A673 (cell line): ENCODE results near the gene MCTS1. TPM values are rescaled to one million over a fixed set of nuclear protein-coding genes. Genes with fewer than 3 reads are reported as not detected.
A peak's percentile ranks its signal among the peaks of the same experiment; 100 is the strongest.

Source experiments
- BruUV-seq: library from RNA; stranded (reverse); fragments of 400-500 nt; replicated peaks from 2 replicates; lab custom pipeline; 2021; lab: Mats Ljungman, UMichigan
- CTCF ChIA-PET: fragments of 300-600 bp; sonication (Branson Sonifier 250); formaldehyde crosslinking; loops from one replicate; lab custom pipeline; 2022; ENCODE audit warnings: antibody characterized with exemption; lab: Charles Lee
- POLR2A ChIA-PET: fragments of 300-600 bp; sonication (Branson Sonifier 250); formaldehyde crosslinking; loops from one replicate; lab custom pipeline; 2022; ENCODE audit warnings: antibody characterized with exemption; ENCODE audit not compliant: low non-redundant PET; lab: Charles Lee
- DNase-seq: peaks from one replicate; pipeline ENCODE4 v3.0.0-alpha.2; 2015; ENCODE audit warnings: low spot score
- H3K27ac ChIP-seq: fragments of 200-600 bp; sonication (generic); 2 replicates; pipeline ENCODE4 v1.5.1; 2016; ENCODE audit warnings: mixed run types, low read depth, mild to moderate bottlenecking, mixed read lengths, antibody characterized with exemption, low read length; ENCODE audit not compliant: poor library complexity, severe bottlenecking
- H3K27me3 ChIP-seq: fragments of 200-600 bp; sonication (generic); replicated peaks from 2 replicates; pipeline ENCODE4 v1.6.1; 2017; ENCODE audit warnings: mixed run types, low read depth, mild to moderate bottlenecking, mixed read lengths, antibody characterized with exemption, low read length; ENCODE audit not compliant: insufficient read depth, poor library complexity
- H3K36me3 ChIP-seq: fragments of 200-600 bp; sonication (generic); 2 replicates; pipeline ENCODE4 v1.6.1; 2016; ENCODE audit warnings: mixed run types, mild to moderate bottlenecking, mixed read lengths, antibody characterized with exemption, low read length; ENCODE audit not compliant: insufficient read depth, poor library complexity, severe bottlenecking
- H3K4me1 ChIP-seq: fragments of 200-600 bp; sonication (generic); 2 replicates; pipeline ENCODE4 v1.6.1; 2017; ENCODE audit warnings: mixed run types, mild to moderate bottlenecking, mixed read lengths, antibody characterized with exemption, low read length; ENCODE audit not compliant: insufficient read depth, poor library complexity, severe bottlenecking
- H3K4me3 ChIP-seq: fragments of 200-600 bp; sonication (generic); 2 replicates; pipeline ENCODE4 v1.5.1; 2016; ENCODE audit warnings: low read depth, mixed run types, mild to moderate bottlenecking, mixed read lengths, low read length; ENCODE audit not compliant: poor library complexity, severe bottlenecking
- H3K9me3 ChIP-seq: fragments of 200-600 bp; sonication (generic); 2 replicates; pipeline ENCODE4 v1.6.1; 2016; ENCODE audit warnings: mixed run types, low read depth, mild to moderate bottlenecking, mixed read lengths, antibody characterized with exemption, low read length; ENCODE audit not compliant: poor library complexity, severe bottlenecking
- EZH2 ChIP-seq: fragments of 200-600 bp; sonication (generic); IDR thresholded peaks from 2 replicates; pipeline ENCODE4 v1.6.1; 2017; ENCODE audit warnings: borderline replicate concordance, low read depth, mild to moderate bottlenecking, mixed read lengths, antibody characterized with exemption, low read length; ENCODE audit not compliant: poor library complexity, severe bottlenecking
- intact Hi-C: fragments of 100-400 bp; cut with micrococcal nuclease; formaldehyde crosslinking; loops from one replicate; pipeline ENCODE4 v1.10.0; 2022; ENCODE audit not compliant: unreplicated experiment
- total RNA-seq: library from RNA; stranded (reverse); gene quantifications from 2 replicates; pipeline ENCODE4 v1.2.3, GENCODE V29; 2021
- TF ChIP-seq, protein P1 (sequence below): fragments of 300-800, 200-600 bp; sonication (generic); conservative IDR thresholded peaks from 2 replicates; pipeline ENCODE4 v1.5.1; 2017; ENCODE audit warnings: low read depth, mild to moderate bottlenecking, antibody characterized with exemption, low read length, moderate library complexity, mixed read lengths

MCTS1 gene
- total RNA-seq, 1 experiment from 2014 or later: 62.3 TPM

DNA sequence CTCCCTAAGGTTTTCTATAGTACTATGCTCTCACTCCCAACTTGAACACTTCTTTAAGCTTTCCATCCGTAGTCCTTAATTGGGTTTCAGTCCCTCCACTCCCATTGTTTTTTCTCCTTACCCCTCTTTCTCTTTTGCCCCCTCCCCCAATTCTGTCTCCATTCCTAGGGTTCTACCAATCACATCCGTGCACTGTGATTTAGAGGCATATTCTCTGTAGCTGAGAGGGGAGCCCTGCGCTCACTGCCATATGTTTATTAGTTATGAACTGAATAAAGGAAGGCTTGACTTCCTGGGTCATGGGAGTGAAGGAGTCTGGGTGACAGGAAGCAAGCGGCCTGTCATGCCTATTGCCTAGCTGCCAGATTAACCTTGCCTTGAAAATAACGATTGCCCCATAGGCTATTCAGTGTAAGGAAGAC, 471 bp downstream of the MCTS1 start:
- Histone ChIP-seq H3K36me3 (no peaks in the 10 kb centered on the region), H3K9me3 (no peaks in the 10 kb centered on the region), H3K4me1 (no peaks in the 10 kb centered on the region), H3K27ac (peak overlapping the region; percentile 88), H3K4me3 (peak overlapping the region; percentile 64), H3K27me3 (no peaks in the 10 kb centered on the region)
- ChIA-PET CTCF (no interaction called here), POLR2A (interaction anchor here (1.7 kb wide), 1 partner anchor 43 kb away, joined by 25 read pairs; the partner anchor contains the start of gene CUL4B)
- intact Hi-C loops: loop anchor here (5.0 kb wide), 1 partner anchor 42 kb away; the partner anchor contains the start of gene CUL4B
- BruUV-seq: TSS peak; percentile 70
- TF ChIP-seq, protein P1, sequence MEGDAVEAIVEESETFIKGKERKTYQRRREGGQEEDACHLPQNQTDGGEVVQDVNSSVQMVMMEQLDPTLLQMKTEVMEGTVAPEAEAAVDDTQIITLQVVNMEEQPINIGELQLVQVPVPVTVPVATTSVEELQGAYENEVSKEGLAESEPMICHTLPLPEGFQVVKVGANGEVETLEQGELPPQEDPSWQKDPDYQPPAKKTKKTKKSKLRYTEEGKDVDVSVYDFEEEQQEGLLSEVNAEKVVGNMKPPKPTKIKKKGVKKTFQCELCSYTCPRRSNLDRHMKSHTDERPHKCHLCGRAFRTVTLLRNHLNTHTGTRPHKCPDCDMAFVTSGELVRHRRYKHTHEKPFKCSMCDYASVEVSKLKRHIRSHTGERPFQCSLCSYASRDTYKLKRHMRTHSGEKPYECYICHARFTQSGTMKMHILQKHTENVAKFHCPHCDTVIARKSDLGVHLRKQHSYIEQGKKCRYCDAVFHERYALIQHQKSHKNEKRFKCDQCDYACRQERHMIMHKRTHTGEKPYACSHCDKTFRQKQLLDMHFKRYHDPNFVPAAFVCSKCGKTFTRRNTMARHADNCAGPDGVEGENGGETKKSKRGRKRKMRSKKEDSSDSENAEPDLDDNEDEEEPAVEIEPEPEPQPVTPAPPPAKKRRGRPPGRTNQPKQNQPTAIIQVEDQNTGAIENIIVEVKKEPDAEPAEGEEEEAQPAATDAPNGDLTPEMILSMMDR: no peak
- no peak for TF ChIP-seq EZH2
- DNase-seq: peak; percentile 40

DNA sequence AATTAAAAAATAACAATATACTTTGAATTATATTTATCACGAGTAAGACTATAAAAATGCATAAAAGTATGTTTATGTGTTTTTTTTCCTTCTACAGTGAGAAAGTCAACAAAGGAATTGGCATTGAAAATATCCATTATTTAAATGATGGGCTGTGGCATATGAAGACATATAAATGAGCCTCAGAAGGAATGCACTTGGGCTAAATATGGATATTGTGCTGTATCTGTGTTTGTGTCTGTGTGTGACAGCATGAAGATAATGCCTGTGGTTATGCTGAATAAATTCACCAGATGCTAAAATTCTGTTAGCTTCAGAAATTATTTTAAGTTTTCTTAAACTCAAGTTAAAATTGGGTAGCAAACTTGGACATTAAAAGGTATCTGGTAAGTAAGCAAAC, 8.2 kb downstream of the MCTS1 start:
- ChIA-PET POLR2A (no interaction called here), CTCF (no interaction called here)
- TF ChIP-seq EZH2: no peak
- TF ChIP-seq, protein P1: no peak
- Histone ChIP-seq H3K4me3 (no peak overlapping the region), H3K4me1 (no peaks in the 10 kb centered on the region), H3K27me3 (no peaks in the 10 kb centered on the region), H3K27ac (no peak overlapping the region), H3K9me3 (no peaks in the 10 kb centered on the region), H3K36me3 (peaks cover 4% of the 10 kb centered on the region)
- intact Hi-C loops: no loop called here
- no peak for DNase-seq
- no TSS peak for BruUV-seq

GRCh38 chrX:120614816-120615215, 10.9 kb downstream of the MCTS1 start:
- no peak for DNase-seq
- H3K27me3 ChIP-seq: no peaks in the 10 kb centered on the region
- peaks cover 4% of the 10 kb centered on the region for H3K36me3 ChIP-seq
- no peaks in the 10 kb centered on the region for H3K4me1 ChIP-seq
- CTCF ChIA-PET: no interaction called here
- POLR2A ChIA-PET: no interaction called here
- H3K9me3 ChIP-seq: no peaks in the 10 kb centered on the region
- TF ChIP-seq EZH2: no peak
- TF ChIP-seq, protein P1: no peak
- intact Hi-C loops: no loop called here
- BruUV-seq: no TSS peak
- no peak overlapping the region for H3K4me3 ChIP-seq
- no peak overlapping the region for H3K27ac ChIP-seq
